ENCODE measurements around the gene EXOC6.

GRCh38 chr10:93081834-93082233 is 233.5 kb downstream of the EXOC6 start:
- TF ChIP-seq POLR2AphosphoS5 (IDR thresholded peaks at IDR 0.05) = no peak
- TF ChIP-seq CTCF (IDR thresholded peaks at IDR 0.05; ENCODE audit: poor library complexity, severe bottlenecking) = no peak
- no peak for TF ChIP-seq RAD21 (conservative IDR thresholded peaks at IDR 0.05)
- no peak for TF ChIP-seq EP300 (conservative IDR thresholded peaks at IDR 0.05; ENCODE audit: poor library complexity, severe bottlenecking)

All from neural cell (in vitro differentiated cells).